NOMO-1 (cell line): ENCODE measurements around the gene PINK1.

Source experiments
- DNase-seq, 2 experiments: peaks; one replicate each; lab custom pipeline; 2025; ENCODE audit not compliant: unreplicated experiment in 2 of 2; lab: John Stamatoyannopoulos, UW

The PINK1 gene

GRCh38 chr1:20700636-20701215 is 67.5 kb downstream of the PINK1 start:
- no peak for DNase-seq
